ENCODE results near the gene TUBGCP4. TPM values are rescaled to one million over a fixed set of nuclear protein-coding genes. Genes with fewer than 3 reads are reported as not detected.

Gene TUBGCP4
- total RNA-seq, result 12.7 and 17.9 TPM in 2 replicates

GRCh38 chr15:43370975-43371974, at the start of gene TUBGCP4, which contains the start of gene ZSCAN29:
TUBGCP4 (plus strand) TSS chr15:43371101; CDS start chr15:43371355, 254 bp downstream.
ZSCAN29 (minus strand) TSS chr15:43371043; CDS start chr15:43369913, 1,130 bp downstream.

GRCh38 chr15:43329960-43330779, 40.7 kb upstream of the TUBGCP4 start, which contains the start of gene LCMT2:
LCMT2 (minus strand) TSS chr15:43330573; CDS start chr15:43330489, 84 bp downstream.

Other genes starting within 250 kb of the TUBGCP4 start
- gene TMEM62, start 237.5 kb upstream of the TUBGCP4 start, total RNA-seq, result 12.0 and 27.4 TPM in 2 replicates
- 68.4 and 97.1 TPM in 2 replicates for gene CCNDBP1, start 185.7 kb upstream of the TUBGCP4 start, total RNA-seq
- not detected in 2 replicates for gene EPB42, start 150.1 kb upstream of the TUBGCP4 start, total RNA-seq
- not detected in 2 replicates for gene TGM5, start 104.2 kb upstream of the TUBGCP4 start, total RNA-seq
- gene TGM7, start 68.8 kb upstream of the TUBGCP4 start, total RNA-seq, result not detected in 2 replicates
- gene LCMT2, start 40.5 kb upstream of the TUBGCP4 start, total RNA-seq, result 4.2 and 6.5 TPM in 2 replicates
- 12.0 and 19.3 TPM in 2 replicates for gene ZSCAN29, start 58 bp upstream of the TUBGCP4 start, total RNA-seq
- gene TP53BP1, start 122.1 kb downstream of the TUBGCP4 start, total RNA-seq, result 47.1 and 58.2 TPM in 2 replicates
- gene MAP1A, start 146.5 kb downstream of the TUBGCP4 start, total RNA-seq, result 0.65 and 1.5 TPM in 2 replicates
- gene PPIP5K1, start 219.1 kb downstream of the TUBGCP4 start, total RNA-seq, result 6.8 and 23.4 TPM in 2 replicates
- gene CKMT1B, start 222.9 kb downstream of the TUBGCP4 start, total RNA-seq, result not detected in 2 replicates
- gene STRC, start 247.7 kb downstream of the TUBGCP4 start, total RNA-seq, result 0.46 TPM in 1 of 2 replicates, not detected in the other

Measured in epithelial cell of umbilical artery (primary cell).